IPS DF 6.9 (cell line): ENCODE data around the gene OLIG2.

ENCODE experiments used
- DNase-seq: peaks from one replicate; pipeline ENCODE4 v3.0.0-alpha.2; 2013; ENCODE audit warnings: low read depth, low spot score
- H3K27ac ChIP-seq: one replicate; pipeline ENCODE4 v1.5.1; 2013; ENCODE audit warnings: low read length, control low read depth
- H3K27me3 ChIP-seq: 2 replicates; pipeline ENCODE4 v1.6.1; 2013; ENCODE audit warnings: mild to moderate bottlenecking, low read length; ENCODE audit not compliant: control insufficient read depth, insufficient read depth
- H3K36me3 ChIP-seq: 2 replicates; pipeline ENCODE4 v1.6.1; 2013; ENCODE audit warnings: low read length; ENCODE audit not compliant: control insufficient read depth, insufficient read depth
- H3K4me1 ChIP-seq: 2 replicates; pipeline ENCODE4 v1.6.1; 2013; ENCODE audit warnings: low read length; ENCODE audit not compliant: control insufficient read depth, insufficient read depth
- H3K4me3 ChIP-seq: 2 replicates; pipeline ENCODE4 v1.5.1; 2013; ENCODE audit warnings: mild to moderate bottlenecking, low read length
- H3K9me3 ChIP-seq: 2 replicates; pipeline ENCODE4 v1.6.1; 2013; ENCODE audit warnings: low read length, inconsistent platforms; ENCODE audit not compliant: control insufficient read depth, insufficient read depth
- WGBS: extraction: QIAGEN DNeasy Blood & Tissue Kit; methylation state at CpG from one replicate; pipeline ENCODE4 v1.1.7; 2013; ENCODE audit warnings: mixed read lengths, missing lambda C conversion rate; ENCODE audit not compliant: insufficient read length, insufficient coverage; 5-methylcytosine and 5-hydroxymethylcytosine counted together

Gene OLIG2

DNA sequence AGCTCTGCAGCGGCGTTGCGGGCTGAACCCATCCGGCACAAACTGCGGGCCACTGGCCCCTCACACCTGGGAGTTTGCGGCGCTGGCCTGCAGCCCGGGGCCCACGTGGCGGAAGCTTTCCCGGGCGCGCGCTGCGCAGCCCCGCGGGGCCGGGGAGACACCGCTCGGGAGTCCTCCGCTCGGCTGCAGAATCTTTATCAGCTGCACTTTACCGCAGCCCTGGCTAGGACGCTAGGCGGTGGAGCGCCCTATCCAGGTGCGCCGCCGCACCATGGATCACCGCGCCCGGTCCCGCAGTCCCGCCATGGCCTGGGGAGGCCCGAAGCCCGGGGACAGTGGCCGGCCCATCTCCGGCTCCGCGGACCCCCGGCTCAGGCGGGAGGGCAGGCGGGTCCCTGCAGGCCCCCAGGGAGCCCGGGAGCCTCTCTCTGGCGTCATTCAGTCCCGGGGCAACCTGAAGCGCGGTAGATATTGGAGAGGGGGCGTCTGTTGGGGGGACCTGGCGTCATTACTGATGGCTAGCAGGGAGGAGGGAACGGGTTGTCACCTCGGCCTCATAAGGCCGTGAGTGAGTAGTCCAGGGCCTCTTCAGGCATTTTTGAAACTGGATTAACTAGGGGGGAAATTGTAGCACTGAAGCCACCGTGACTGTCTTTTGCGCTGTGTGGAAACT lies 5.7 kb upstream of the OLIG2 start:
- Histone ChIP-seq H3K27ac (no peak overlapping the region), H3K9me3 (no peaks in the 10 kb centered on the region), H3K4me1 (peaks cover 4% of the 10 kb centered on the region; the same call in 1 of the 2 replicates), H3K36me3 (no peaks in the 10 kb centered on the region), H3K4me3 (peak overlapping the region; percentile 9), H3K27me3 (peaks cover 73% of the 10 kb centered on the region)
- no peak for DNase-seq
- WGBS, result no CpG with 5 or more reads among the region's 55 CpGs

GRCh38 chr21:33020558-33021100 lies 5.1 kb upstream of the OLIG2 start:
- Histone ChIP-seq H3K4me1 (peaks cover 4% of the 10 kb centered on the region; the same call in 1 of the 2 replicates), H3K27me3 (peaks cover 76% of the 10 kb centered on the region), H3K36me3 (no peaks in the 10 kb centered on the region), H3K4me3 (no peak overlapping the region), H3K9me3 (no peaks in the 10 kb centered on the region), H3K27ac (no peak overlapping the region)
- WGBS, result no CpG with 5 or more reads among the region's 16 CpGs
- DNase-seq, result no peak

GRCh38 chr21:33021150-33021549 lies 4.6 kb upstream of the OLIG2 start:
- H3K4me3 ChIP-seq, result no peak overlapping the region
- WGBS, result no CpG with 5 or more reads among the region's 11 CpGs
- H3K27ac ChIP-seq, result no peak overlapping the region
- H3K27me3 ChIP-seq, result peaks cover 79% of the 10 kb centered on the region
- H3K9me3 ChIP-seq, result no peaks in the 10 kb centered on the region
- peaks cover 6% of the 10 kb centered on the region for H3K4me1 ChIP-seq
- H3K36me3 ChIP-seq, result no peaks in the 10 kb centered on the region
- no peak for DNase-seq

DNA sequence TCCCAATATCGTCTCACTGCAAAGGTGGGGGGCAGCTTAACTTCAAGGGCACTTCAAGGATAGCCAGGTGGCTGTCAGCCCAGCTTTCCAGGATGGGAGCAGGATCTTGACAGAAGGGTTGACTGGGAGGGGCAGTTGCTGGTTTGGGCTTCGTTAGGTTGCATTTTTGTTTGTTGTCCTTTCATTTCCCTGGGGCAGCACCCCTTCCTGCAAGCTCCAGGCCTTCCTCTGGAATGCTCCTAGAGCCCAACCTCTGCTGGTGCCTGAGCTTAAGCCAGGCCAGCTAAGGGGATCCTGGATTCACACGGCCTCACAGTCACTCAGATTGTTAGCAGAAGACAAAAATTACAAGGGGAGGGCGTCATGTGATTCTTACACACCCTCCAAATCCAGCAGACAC lies 4.1 kb upstream of the OLIG2 start:
- Histone ChIP-seq H3K27ac (no peak overlapping the region), H3K9me3 (no peaks in the 10 kb centered on the region), H3K4me3 (no peak overlapping the region), H3K36me3 (no peaks in the 10 kb centered on the region), H3K4me1 (peaks cover 6% of the 10 kb centered on the region), H3K27me3 (peaks cover 83% of the 10 kb centered on the region)
- no CpG with 5 or more reads among the region's 4 CpGs for WGBS
- DNase-seq, result no peak

- no peaks in the 10 kb centered on the region for H3K9me3 ChIP-seq
- peaks cover 90% of the 10 kb centered on the region for H3K27me3 ChIP-seq
- H3K36me3 ChIP-seq, result no peaks in the 10 kb centered on the region
- H3K4me1 ChIP-seq, result peaks cover 10% of the 10 kb centered on the region
- no CpG with 5 or more reads among the region's 17 CpGs for WGBS
- no peak overlapping the region for H3K27ac ChIP-seq
- no peak for DNase-seq
- no peak overlapping the region; the same call in 1 of the 2 replicates for H3K4me3 ChIP-seq
Observed at GRCh38 chr21:33022489-33022827, 3.3 kb upstream of the OLIG2 start.

DNA sequence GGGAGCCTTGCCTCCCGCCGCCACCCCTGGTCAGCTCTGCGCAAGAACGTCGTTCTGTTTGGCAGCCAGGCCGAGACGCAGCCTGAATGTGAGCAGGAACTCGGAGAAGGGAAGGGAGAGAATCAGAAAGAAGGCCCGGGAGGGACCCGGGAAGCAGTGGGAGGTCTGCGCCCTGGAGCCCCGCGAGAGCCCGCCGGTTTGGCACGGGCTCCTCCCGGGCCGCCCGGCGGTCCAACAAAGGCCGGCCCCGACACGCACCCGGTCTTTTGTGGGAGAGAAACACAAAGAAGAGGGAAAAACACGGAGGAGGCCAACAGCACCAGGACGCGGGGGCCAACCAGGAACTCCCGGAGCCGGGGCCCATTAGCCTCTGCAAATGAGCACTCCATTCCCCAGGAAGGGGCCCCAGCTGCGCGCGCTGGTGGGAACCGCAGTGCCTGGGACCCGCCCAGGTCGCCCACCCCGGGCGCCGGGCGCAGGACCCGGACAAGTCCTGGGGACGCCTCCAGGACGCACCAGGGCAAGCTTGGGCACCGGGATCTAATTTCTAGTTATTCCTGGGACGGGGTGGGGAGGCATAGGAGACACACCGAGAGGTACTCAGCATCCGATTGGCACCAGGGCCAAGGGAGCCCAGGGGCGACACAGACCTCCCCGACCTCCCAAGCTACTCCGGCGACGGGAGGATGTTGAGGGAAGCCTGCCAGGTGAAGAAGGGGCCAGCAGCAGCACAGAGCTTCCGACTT lies 2.7 kb upstream of the OLIG2 start:
- WGBS, result no CpG with 5 or more reads among the region's 52 CpGs
- Histone ChIP-seq H3K9me3 (no peaks in the 10 kb centered on the region), H3K4me1 (peaks cover 10% of the 10 kb centered on the region), H3K27ac (no peak overlapping the region), H3K27me3 (peaks cover 94% of the 10 kb centered on the region), H3K36me3 (no peaks in the 10 kb centered on the region; the same call in 1 of the 2 replicates), H3K4me3 (no peak overlapping the region; the same call in 1 of the 2 replicates)
- no peak for DNase-seq

DNA sequence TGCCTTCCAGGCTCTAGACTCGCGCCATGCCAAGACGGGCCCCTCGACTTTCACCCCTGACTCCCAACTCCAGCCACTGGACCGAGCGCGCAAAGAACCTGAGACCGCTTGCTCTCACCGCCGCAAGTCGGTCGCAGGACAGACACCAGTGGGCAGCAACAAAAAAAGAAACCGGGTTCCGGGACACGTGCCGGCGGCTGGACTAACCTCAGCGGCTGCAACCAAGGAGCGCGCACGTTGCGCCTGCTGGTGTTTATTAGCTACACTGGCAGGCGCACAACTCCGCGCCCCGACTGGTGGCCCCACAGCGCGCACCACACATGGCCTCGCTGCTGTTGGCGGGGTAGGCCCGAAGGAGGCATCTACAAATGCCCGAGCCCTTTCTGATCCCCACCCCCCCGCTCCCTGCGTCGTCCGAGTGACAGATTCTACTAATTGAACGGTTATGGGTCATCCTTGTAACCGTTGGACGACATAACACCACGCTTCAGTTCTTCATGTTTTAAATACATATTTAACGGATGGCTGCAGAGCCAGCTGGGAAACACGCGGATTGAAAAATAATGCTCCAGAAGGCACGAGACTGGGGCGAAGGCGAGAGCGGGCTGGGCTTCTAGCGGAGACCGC lies 2.0 kb upstream of the OLIG2 start:
- no peaks in the 10 kb centered on the region; the same call in 1 of the 2 replicates for H3K36me3 ChIP-seq
- H3K27ac ChIP-seq, result no peak overlapping the region
- no peak overlapping the region for H3K4me3 ChIP-seq
- no CpG with 5 or more reads among the region's 49 CpGs for WGBS
- H3K27me3 ChIP-seq, result peaks cover 94% of the 10 kb centered on the region
- DNase-seq, result no peak
- H3K4me1 ChIP-seq, result peaks cover 10% of the 10 kb centered on the region
- H3K9me3 ChIP-seq, result no peaks in the 10 kb centered on the region

DNA sequence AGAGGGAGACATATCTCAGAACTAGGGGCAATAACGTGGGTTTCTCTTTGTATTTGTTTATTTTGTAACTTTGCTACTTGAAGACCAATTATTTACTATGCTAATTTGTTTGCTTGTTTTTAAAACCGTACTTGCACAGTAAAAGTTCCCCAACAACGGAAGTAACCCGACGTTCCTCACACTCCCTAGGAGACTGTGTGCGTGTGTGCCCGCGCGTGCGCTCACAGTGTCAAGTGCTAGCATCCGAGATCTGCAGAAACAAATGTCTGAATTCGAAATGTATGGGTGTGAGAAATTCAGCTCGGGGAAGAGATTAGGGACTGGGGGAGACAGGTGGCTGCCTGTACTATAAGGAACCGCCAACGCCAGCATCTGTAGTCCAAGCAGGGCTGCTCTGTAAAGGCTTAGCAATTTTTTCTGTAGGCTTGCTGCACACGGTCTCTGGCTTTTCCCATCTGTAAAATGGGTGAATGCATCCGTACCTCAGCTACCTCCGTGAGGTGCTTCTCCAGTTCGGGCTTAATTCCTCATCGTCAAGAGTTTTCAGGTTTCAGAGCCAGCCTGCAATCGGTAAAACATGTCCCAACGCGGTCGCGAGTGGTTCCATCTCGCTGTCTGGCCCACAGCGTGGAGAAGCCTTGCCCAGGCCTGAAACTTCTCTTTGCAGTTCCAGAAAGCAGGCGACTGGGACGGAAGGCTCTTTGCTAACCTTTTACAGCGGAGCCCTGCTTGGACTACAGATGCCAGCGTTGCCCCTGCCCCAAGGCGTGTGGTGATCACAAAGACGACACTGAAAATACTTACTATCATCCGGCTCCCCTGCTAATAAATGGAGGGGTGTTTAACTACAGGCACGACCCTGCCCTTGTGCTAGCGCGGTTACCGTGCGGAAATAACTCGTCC lies 1.3 kb upstream of the OLIG2 start:
- peaks cover 94% of the 10 kb centered on the region for H3K27me3 ChIP-seq

GRCh38 chr21:33025106-33025488 lies 638 bp upstream of the OLIG2 start:
- Histone ChIP-seq H3K4me1 (peaks cover 13% of the 10 kb centered on the region), H3K27me3 (peaks cover 94% of the 10 kb centered on the region), H3K4me3 (peak overlapping the region; percentile 35; the same call in 1 of the 2 replicates), H3K27ac (no peak overlapping the region), H3K9me3 (no peaks in the 10 kb centered on the region), H3K36me3 (no peaks in the 10 kb centered on the region; the same call in 1 of the 2 replicates)
- no peak for DNase-seq
- no CpG with 5 or more reads among the region's 22 CpGs for WGBS

More for the DNA sequence above, 1.3 kb upstream of the OLIG2 start:
- Histone ChIP-seq H3K4me3 (no peak overlapping the region; the same call in 1 of the 2 replicates), H3K27ac (no peak overlapping the region), H3K36me3 (no peaks in the 10 kb centered on the region; the same call in 1 of the 2 replicates), H3K9me3 (no peaks in the 10 kb centered on the region), H3K4me1 (peaks cover 10% of the 10 kb centered on the region)
- DNase-seq, result no peak
- WGBS, result no CpG with 5 or more reads among the region's 40 CpGs
